GM12878 (cell line): ENCODE data around the gene RPL13A. TPM values are rescaled to one million over a fixed set of nuclear protein-coding genes. Genes with fewer than 3 reads are reported as not detected.

Experiments
- CEBPB ChIP-seq, 2 experiments: fragments of 150-350 bp in 1 of 2; IDR thresholded peaks; 2 replicates each; pipeline ENCODE4 v1.6.1; 2012 to 2014; ENCODE audit warnings: low read depth in 2 of 2, low read length in 2 of 2, borderline replicate concordance in 1 of 2, inconsistent platforms in 1 of 2
- CTCF ChIP-seq, 3 experiments: IDR thresholded peaks in 2 of 3; conservative IDR thresholded peaks in 1 of 3; 2 replicates each; pipeline ENCODE4 v1.5.1; 2011; ENCODE audit warnings: low read depth in 3 of 3, low read length in 3 of 3, mild to moderate bottlenecking in 3 of 3, control low read depth in 2 of 3, moderate library complexity in 2 of 3, inconsistent platforms in 1 of 3, mixed read lengths in 1 of 3; ENCODE audit not compliant: control insufficient read depth in 2 of 3, insufficient read depth in 1 of 3; ENCODE audit errors: extremely low read depth in 1 of 3
- KAT2A ChIP-seq: conservative IDR thresholded peaks from 2 replicates; pipeline ENCODE4 v1.6.1; 2011; ENCODE audit warnings: low read depth, low read length; ENCODE audit not compliant: control insufficient read depth
- MXI1 ChIP-seq: fragments of 150-350 bp; IDR thresholded peaks from 2 replicates; pipeline ENCODE4 v1.6.1; 2011; ENCODE audit warnings: low read depth, mild to moderate bottlenecking, inconsistent platforms, low read length, improper control_type of control experiment
- PRDM15 ChIP-seq: fragments of 450-650 bp; formaldehyde crosslinking; IDR thresholded peaks from 2 replicates; pipeline ENCODE4 v1.4.0; 2020; ENCODE audit warnings: mild to moderate bottlenecking, moderate library complexity
- RELA ChIP-seq: fragments of 450-650 bp; IDR thresholded peaks from 2 replicates; pipeline ENCODE4 v1.8.0; 2014; ENCODE audit warnings: borderline replicate concordance; ENCODE audit not compliant: partially characterized antibody
- SIN3A ChIP-seq: IDR thresholded peaks from 2 replicates; pipeline ENCODE4 v1.6.1; 2012; ENCODE audit warnings: low read depth, low read length, improper control_type of control experiment
- SKIL ChIP-seq: fragments of 450-650 bp; IDR thresholded peaks from 2 replicates; pipeline ENCODE4 v1.6.1; 2017; ENCODE audit warnings: mild to moderate bottlenecking, low read depth, inconsistent platforms; ENCODE audit not compliant: poor library complexity, severe bottlenecking
- SMAD1 ChIP-seq: fragments of 450-650 bp; IDR thresholded peaks from 2 replicates; pipeline ENCODE4 v1.6.1; 2018; ENCODE audit warnings: mild to moderate bottlenecking, low read depth; ENCODE audit not compliant: partially characterized antibody
- ZNF217 ChIP-seq: fragments of 450-650 bp; IDR thresholded peaks from 2 replicates; pipeline ENCODE4 v1.6.1; 2017; ENCODE audit warnings: antibody characterized with exemption, mild to moderate bottlenecking
- polyA plus RNA-seq, 11 experiments: library from polyadenylated mRNA; depleted of rRNA in 4 of 11; unstranded in 6 of 11; stranded (reverse) in 5 of 11; fragments of >200 nt; fragmentation: Nextera tagmentation in 4 of 11; fragmentation: Illumina TruSeq in 1 of 11; extraction: Ambion mirVana in 4 of 11; extraction: Trizol in 1 of 11; gene quantifications; 1 replicate in 1 of 11; 2 replicates in 10 of 11; pipeline versions ENCODE4 v1.2.1 to v1.2.3, GENCODE V29; 2011 to 2016; ENCODE audit warnings: inconsistent platforms in 2 of 11, missing spikeins in 2 of 11, low read depth in 1 of 11
- total RNA-seq, 4 experiments: library from RNA; depleted of rRNA in 3 of 4; stranded (reverse); fragments of >200 nt in 3 of 4; fragmentation: Illumina TruSeq in 1 of 4; extraction: Trizol in 1 of 4; gene quantifications; 2 replicates each; pipeline versions ENCODE4 v1.2.1 to v1.2.3, GENCODE V29; 2013 to 2021

The RPL13A gene
- total and polyA plus RNA-seq, 10 of the 15 experiments (the other 5 are each of a cell fraction or from before 2014, with no cell fraction given): 1,426 to 8,961 (median 4,266) TPM

- no peak for TF ChIP-seq PRDM15 (CRISPR knock-in tag)
- TF ChIP-seq RELA: peak; percentile 86
- peak; percentile 88 to 98 (median 89); a peak in 5 of 6 replicates for TF ChIP-seq CTCF (IDR thresholded peaks at IDR 0.05 in 2 of 3, conservative IDR thresholded peaks at IDR 0.05 in 1 of 3; ENCODE audit: control insufficient read depth in 2 of 3, extremely low read depth in 1 of 3, insufficient read depth in 1 of 3, low read depth in 3 of 3, low read length in 3 of 3)
- TF ChIP-seq CEBPB (IDR thresholded peaks at IDR 0.05; ENCODE audit: borderline replicate concordance in 1 of 2, low read depth in 2 of 2, low read length in 2 of 2): no peak
- no peak for TF ChIP-seq MXI1
- TF ChIP-seq ZNF217: peak; percentile 72; the same call in 1 of the 2 replicates
- no peak for TF ChIP-seq SMAD1
- no peak for TF ChIP-seq SKIL
- no peak for TF ChIP-seq KAT2A
- no peak for TF ChIP-seq SIN3A
Observed at GRCh38 chr19:49469828-49470614, 17.4 kb upstream of the RPL13A start (continued).
